Bronchial epithelial cell (primary cell): ENCODE data around the gene SYDE2. TPM values are rescaled to one million over a fixed set of nuclear protein-coding genes. Genes with fewer than 3 reads are reported as not detected.
A peak's percentile ranks its signal among the peaks of the same experiment; 100 is the strongest.

Experiments used
- DNase-seq: peaks from one replicate; pipeline ENCODE4 v3.0.0-alpha.2; 2010; ENCODE audit warnings: low read depth
- FAIRE-seq: peaks from 2 replicates; lab custom pipeline; 2011; peaks lifted over from hg19 to GRCh38; lab: Jason Lieb, UNC
- H3K27me3 ChIP-seq: 2 replicates; pipeline ENCODE4 v1.5.1; 2011; ENCODE audit warnings: low read length; ENCODE audit not compliant: control insufficient read depth, insufficient read depth
- H3K36me3 ChIP-seq: 2 replicates; pipeline ENCODE4 v1.5.1; 2011; ENCODE audit warnings: low read length; ENCODE audit not compliant: control insufficient read depth, insufficient read depth
- H3K4me3 ChIP-seq: 2 replicates; pipeline ENCODE4 v1.5.1; 2011; ENCODE audit warnings: mild to moderate bottlenecking, low read depth, low read length, control low read depth
- CTCF ChIP-seq: IDR thresholded peaks from 2 replicates; pipeline ENCODE4 v1.5.1; 2011; ENCODE audit warnings: mild to moderate bottlenecking, moderate library complexity, low read length, control low read depth, inconsistent platforms; ENCODE audit not compliant: insufficient read depth, severe bottlenecking
- total RNA-seq: library from RNA; depleted of rRNA; stranded (reverse); fragments of >200 nt; gene quantifications from 2 replicates; pipeline ENCODE4 v1.2.1, GENCODE V29; 2014

The SYDE2 gene
- total RNA-seq, 1 donor from 2014 or later, result 4.7 TPM

GRCh38 chr1:85116856-85117255 is 84.0 kb downstream of the SYDE2 start:
- DNase-seq (peak; percentile 7), FAIRE-seq (no peak)
- H3K27me3 ChIP-seq, result no peaks in the 10 kb centered on the region
- no peak for TF ChIP-seq CTCF
- no peak overlapping the region for H3K4me3 ChIP-seq
- H3K36me3 ChIP-seq, result no peaks in the 10 kb centered on the region

GRCh38 chr1:85115933-85116332 is 84.9 kb downstream of the SYDE2 start:
- no peak for DNase-seq
- H3K36me3 ChIP-seq, result no peaks in the 10 kb centered on the region
- no peaks in the 10 kb centered on the region for H3K27me3 ChIP-seq
- TF ChIP-seq CTCF, result no peak
- FAIRE-seq, result no peak
- no peak overlapping the region for H3K4me3 ChIP-seq

GRCh38 chr1:85111695-85112094 is 89.1 kb downstream of the SYDE2 start:
- DNase-seq, result no peak
- no peak for TF ChIP-seq CTCF
- Histone ChIP-seq H3K27me3 (no peaks in the 10 kb centered on the region), H3K36me3 (no peaks in the 10 kb centered on the region), H3K4me3 (no peak overlapping the region)
- no peak for FAIRE-seq

- DNase-seq (peak; percentile 62), FAIRE-seq (peak; percentile 40)
- TF ChIP-seq CTCF, result peak; percentile 90
Measured at GRCh38 chr1:85109475-85109874, 91.3 kb downstream of the SYDE2 start.

More at GRCh38 chr1:85109475-85109874, 91.3 kb downstream of the SYDE2 start:
- no peak overlapping the region for H3K4me3 ChIP-seq
- H3K36me3 ChIP-seq, result no peaks in the 10 kb centered on the region
- no peaks in the 10 kb centered on the region for H3K27me3 ChIP-seq

Other genes starting within 250 kb of the SYDE2 start
- under 0.01 and 0.64 TPM in 2 replicates for gene MCOLN2, start 203.9 kb downstream of the SYDE2 start, total RNA-seq
- gene MCOLN3, start 152.5 kb downstream of the SYDE2 start, total RNA-seq, result 2.4 and 4.6 TPM in 2 replicates
- 11.1 and 12.5 TPM in 2 replicates for gene C1orf52, start 58.6 kb upstream of the SYDE2 start, total RNA-seq
- gene BCL10, start 75.6 kb upstream of the SYDE2 start, total RNA-seq, result 31.3 and 46.1 TPM in 2 replicates